Neuronal stem cell (in vitro differentiated cells): ENCODE results near the gene HOXA3.

Experiments used
- DNase-seq: peaks from one replicate; pipeline ENCODE4 v3.0.0-alpha.2; 2013; ENCODE audit warnings: low spot score
- H2AFZ ChIP-seq: one replicate; pipeline ENCODE4 v1.6.1; 2013; ENCODE audit warnings: mild to moderate bottlenecking, low read length, inconsistent platforms
- H2AK5ac ChIP-seq: 2 replicates; pipeline ENCODE4 v1.6.1; 2013; ENCODE audit warnings: low read depth, mild to moderate bottlenecking, inconsistent platforms, low read length, moderate library complexity, mixed read lengths
- H2BK120ac ChIP-seq: 2 replicates; pipeline ENCODE4 v1.6.1; 2013; ENCODE audit warnings: low read depth, mild to moderate bottlenecking, inconsistent platforms, low read length, moderate library complexity, mixed read lengths
- H2BK12ac ChIP-seq: one replicate; pipeline ENCODE4 v1.6.1; 2013; ENCODE audit warnings: low read length, inconsistent platforms
- H2BK15ac ChIP-seq: 2 replicates; pipeline ENCODE4 v1.6.1; 2013; ENCODE audit warnings: mild to moderate bottlenecking, low read length, inconsistent platforms, mixed read lengths
- H2BK5ac ChIP-seq: one replicate; pipeline ENCODE4 v1.6.1; 2013; ENCODE audit warnings: inconsistent platforms, mild to moderate bottlenecking, low read length, moderate library complexity
- H3K14ac ChIP-seq: one replicate; pipeline ENCODE4 v1.6.1; 2013; ENCODE audit warnings: low read length, inconsistent platforms
- H3K18ac ChIP-seq: 2 replicates; pipeline ENCODE4 v1.6.1; 2013; ENCODE audit warnings: low read length, inconsistent platforms
- H3K23ac ChIP-seq: 2 replicates; pipeline ENCODE4 v1.6.1; 2013; ENCODE audit warnings: low read depth, mild to moderate bottlenecking, mixed read lengths, low read length, inconsistent platforms; ENCODE audit not compliant: poor library complexity
- H3K27ac ChIP-seq: replicated peaks from 3 replicates; pipeline ENCODE4 v1.5.1; 2013; ENCODE audit warnings: low read length, inconsistent platforms
- H3K27me3 ChIP-seq, 3 experiments: 2 replicates each; pipeline ENCODE4 v1.6.1; 2013; ENCODE audit warnings: low read length in 3 of 3, mild to moderate bottlenecking in 2 of 3, inconsistent platforms in 1 of 3, low read depth in 1 of 3, mixed read lengths in 1 of 3, moderate library complexity in 1 of 3; ENCODE audit not compliant: control insufficient read depth in 3 of 3, insufficient read depth in 3 of 3
- H3K36me3 ChIP-seq, 2 donors: replicated peaks in 1 of 2; 2 replicates each; pipeline ENCODE4 v1.6.1; 2013; ENCODE audit warnings: low read length in 2 of 2; ENCODE audit not compliant: control insufficient read depth in 2 of 2, insufficient read depth in 2 of 2
- H3K4ac ChIP-seq: 2 replicates; pipeline ENCODE4 v1.6.1; 2013; ENCODE audit warnings: inconsistent platforms, mild to moderate bottlenecking, low read length, moderate library complexity
- H3K4me1 ChIP-seq, 2 donors: 1 replicate in 1 of 2; 2 replicates in 1 of 2; pipeline ENCODE4 v1.6.1; 2013; ENCODE audit warnings: low read length in 2 of 2, low read depth in 1 of 2; ENCODE audit not compliant: control insufficient read depth in 2 of 2, insufficient read depth in 1 of 2
- H3K4me2 ChIP-seq: one replicate; pipeline ENCODE4 v1.6.1; 2013; ENCODE audit warnings: mild to moderate bottlenecking, low read length, inconsistent platforms; ENCODE audit not compliant: insufficient read depth, poor library complexity, severe bottlenecking
- H3K4me3 ChIP-seq, 2 donors: 2 replicates each; pipeline ENCODE4 v1.5.1; 2013; ENCODE audit warnings: low read length in 2 of 2, mild to moderate bottlenecking in 2 of 2, inconsistent platforms in 1 of 2, moderate library complexity in 1 of 2
- H3K79me1 ChIP-seq: one replicate; pipeline ENCODE4 v1.6.1; 2013; ENCODE audit warnings: low read depth, mild to moderate bottlenecking, inconsistent platforms, low read length, moderate library complexity
- H3K9ac ChIP-seq: one replicate; pipeline ENCODE4 v1.6.1; 2013; ENCODE audit warnings: mild to moderate bottlenecking, low read depth, low read length, inconsistent platforms; ENCODE audit not compliant: poor library complexity
- H3K9me3 ChIP-seq, 2 donors: replicated peaks in 1 of 2; 2 replicates each; pipeline versions ENCODE3 to v1.6.1; 2013; ENCODE audit warnings: low read length in 2 of 2, mild to moderate bottlenecking in 2 of 2, inconsistent platforms in 1 of 2, low read depth in 1 of 2, mixed read lengths in 1 of 2, moderate library complexity in 1 of 2; ENCODE audit not compliant: control insufficient read depth in 2 of 2, insufficient read depth in 1 of 2
- H4K8ac ChIP-seq: one replicate; pipeline ENCODE4 v1.6.1; 2013; ENCODE audit warnings: low read depth, mild to moderate bottlenecking, inconsistent platforms, low read length, moderate library complexity
- H4K91ac ChIP-seq: one replicate; pipeline ENCODE4 v1.6.1; 2013; ENCODE audit warnings: low read length, low read depth, mild to moderate bottlenecking, inconsistent platforms; ENCODE audit not compliant: poor library complexity
- WGBS, 2 donors: extraction: QIAGEN DNeasy Blood & Tissue Kit; methylation state at CpG; one replicate each; pipeline ENCODE4 v1.1.7; 2013; ENCODE audit warnings: missing lambda C conversion rate in 2 of 2, mixed read lengths in 1 of 2; ENCODE audit not compliant: insufficient read length in 2 of 2, insufficient replicate concordance in 1 of 2; ENCODE audit errors: extremely low coverage in 2 of 2; 5-methylcytosine and 5-hydroxymethylcytosine counted together

The HOXA3 gene

DNA sequence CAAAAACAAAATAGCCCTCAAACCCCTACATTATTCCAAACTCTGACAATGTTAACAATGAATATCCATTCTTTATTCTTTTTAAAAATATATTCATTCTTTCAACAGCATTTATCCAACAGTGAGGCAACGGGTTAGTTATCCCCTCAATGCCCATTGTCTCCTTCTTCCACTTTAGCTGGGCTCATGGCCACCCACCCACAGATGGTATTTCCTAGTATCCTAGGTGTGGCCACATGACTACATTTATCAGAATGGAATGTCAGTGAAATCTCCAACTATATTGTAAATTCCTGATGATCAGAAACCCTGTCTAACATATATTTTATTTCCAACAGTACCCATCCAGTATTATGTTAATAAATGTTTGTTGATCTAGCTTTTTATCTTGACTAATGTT is 70.2 kb downstream of the HOXA3 start:
- WGBS, 2 donors, result no CpG with 5 or more reads among the region's 1 CpG
- H3K4me2 ChIP-seq, result no peak overlapping the region
- DNase-seq, result no peak
- no peak overlapping the region for H2AK5ac ChIP-seq
- H3K4ac ChIP-seq, result no peak overlapping the region
- H3K18ac ChIP-seq, result no peak overlapping the region
- no peaks in the 10 kb centered on the region for H3K79me1 ChIP-seq
- H2BK12ac ChIP-seq, result no peak overlapping the region
- H3K9ac ChIP-seq, result no peak overlapping the region
- H3K4me3 ChIP-seq, result no peak overlapping the region
- no peak overlapping the region for H4K8ac ChIP-seq
- no peak overlapping the region for H3K14ac ChIP-seq
- no peak overlapping the region for H2BK15ac ChIP-seq
- H3K36me3 ChIP-seq, result no peaks in the 10 kb centered on the region
- no peak overlapping the region for H3K23ac ChIP-seq
- no peak overlapping the region for H2BK120ac ChIP-seq
- no peaks in the 10 kb centered on the region for H3K27me3 ChIP-seq
- H3K9me3 ChIP-seq, result no peaks in the 10 kb centered on the region
- no peak overlapping the region for H2AFZ ChIP-seq
- peaks cover 0 to 2% of the 10 kb centered on the region in 2 donors for H3K4me1 ChIP-seq
- H4K91ac ChIP-seq, result no peak overlapping the region
- no peak overlapping the region for H2BK5ac ChIP-seq
- no peak overlapping the region for H3K27ac ChIP-seq

DNA sequence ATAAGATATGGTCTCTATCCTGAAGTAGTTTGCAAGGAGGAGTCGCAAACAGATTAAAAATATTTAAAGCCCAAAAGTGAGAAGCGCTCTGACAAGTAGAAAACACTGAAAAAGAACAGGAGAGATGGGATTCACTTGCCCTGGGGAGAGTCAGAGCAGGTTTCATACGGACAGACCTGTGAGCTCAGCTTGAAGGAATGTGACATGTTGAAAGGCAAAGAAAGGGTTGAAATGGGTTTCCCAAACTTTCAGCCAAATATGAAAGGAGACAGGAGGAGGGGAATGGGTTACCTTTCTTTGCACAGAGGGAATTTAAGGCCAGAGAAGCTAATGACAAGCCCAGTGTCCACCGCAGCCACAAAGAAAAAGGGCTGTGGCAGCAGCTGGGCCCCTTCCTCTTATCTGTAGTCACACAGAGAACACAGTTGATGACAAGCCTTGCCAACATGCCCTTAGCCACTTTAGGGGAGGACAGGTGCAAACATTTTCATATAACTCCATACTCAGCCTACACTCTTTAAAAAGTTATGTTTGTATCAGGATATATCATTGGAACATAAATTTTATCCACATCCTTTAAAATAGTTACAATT is 71.4 kb downstream of the HOXA3 start:
- peaks cover 0 to 2% of the 10 kb centered on the region in 2 donors for H3K4me1 ChIP-seq
- H2BK15ac ChIP-seq, result no peak overlapping the region
- no peak overlapping the region for H4K8ac ChIP-seq
- H3K23ac ChIP-seq, result no peak overlapping the region
- H3K79me1 ChIP-seq, result no peaks in the 10 kb centered on the region
- H3K27ac ChIP-seq, result no peak overlapping the region
- H2AFZ ChIP-seq, result no peak overlapping the region
- H4K91ac ChIP-seq, result no peak overlapping the region
- H3K4ac ChIP-seq, result no peak overlapping the region
- H3K4me2 ChIP-seq, result no peak overlapping the region
- H3K9ac ChIP-seq, result no peak overlapping the region
- no peak overlapping the region for H2BK12ac ChIP-seq
- H2BK5ac ChIP-seq, result no peak overlapping the region
- no peak overlapping the region for H2AK5ac ChIP-seq
- no CpG with 5 or more reads among the region's 4 CpGs for WGBS, 2 donors
- H3K14ac ChIP-seq, result no peak overlapping the region
- H3K36me3 ChIP-seq, result no peaks in the 10 kb centered on the region
- H3K4me3 ChIP-seq, result no peak overlapping the region
- no peak overlapping the region for H3K18ac ChIP-seq
- H2BK120ac ChIP-seq, result no peak overlapping the region
- no peaks in the 10 kb centered on the region for H3K9me3 ChIP-seq
- DNase-seq, result no peak
- no peaks in the 10 kb centered on the region for H3K27me3 ChIP-seq

DNA sequence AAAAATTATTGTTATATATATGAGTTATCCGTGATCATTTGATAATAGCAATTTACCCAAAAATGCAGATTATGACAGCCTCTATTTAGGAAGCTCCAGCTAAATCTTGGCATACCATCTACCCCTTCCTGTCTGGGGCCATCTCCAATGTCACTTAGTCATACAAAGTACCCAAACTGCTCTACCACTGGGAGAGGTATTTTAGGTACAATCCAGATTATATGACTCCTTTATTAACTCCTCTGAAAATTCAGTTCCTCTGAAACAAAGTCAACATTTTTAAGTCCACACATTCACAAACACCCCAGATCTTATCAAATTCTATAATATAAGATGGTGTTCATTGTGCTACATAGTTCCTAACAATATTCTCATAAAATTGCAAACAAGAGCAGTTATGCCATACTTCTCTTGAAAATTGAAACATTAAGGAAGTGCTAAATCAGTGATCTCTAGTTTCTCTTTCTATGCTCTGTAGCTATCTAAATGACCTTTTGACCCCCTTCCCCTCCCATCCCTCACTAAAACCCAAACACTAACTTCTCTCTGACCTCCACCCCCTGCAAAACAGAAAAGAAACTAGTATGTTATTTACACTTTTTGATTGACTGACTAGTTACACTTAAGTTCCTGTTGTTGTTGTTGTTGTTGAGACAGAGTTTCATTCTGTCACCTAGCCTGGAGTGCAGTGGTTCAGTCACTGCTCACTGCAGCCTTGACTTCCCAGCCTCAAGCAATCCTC is 73.0 kb downstream of the HOXA3 start:
- H3K27me3 ChIP-seq, result no peaks in the 10 kb centered on the region
- WGBS, 2 donors, result no CpG with 5 or more reads among the region's 1 CpG
- no peak overlapping the region for H3K14ac ChIP-seq

DNA sequence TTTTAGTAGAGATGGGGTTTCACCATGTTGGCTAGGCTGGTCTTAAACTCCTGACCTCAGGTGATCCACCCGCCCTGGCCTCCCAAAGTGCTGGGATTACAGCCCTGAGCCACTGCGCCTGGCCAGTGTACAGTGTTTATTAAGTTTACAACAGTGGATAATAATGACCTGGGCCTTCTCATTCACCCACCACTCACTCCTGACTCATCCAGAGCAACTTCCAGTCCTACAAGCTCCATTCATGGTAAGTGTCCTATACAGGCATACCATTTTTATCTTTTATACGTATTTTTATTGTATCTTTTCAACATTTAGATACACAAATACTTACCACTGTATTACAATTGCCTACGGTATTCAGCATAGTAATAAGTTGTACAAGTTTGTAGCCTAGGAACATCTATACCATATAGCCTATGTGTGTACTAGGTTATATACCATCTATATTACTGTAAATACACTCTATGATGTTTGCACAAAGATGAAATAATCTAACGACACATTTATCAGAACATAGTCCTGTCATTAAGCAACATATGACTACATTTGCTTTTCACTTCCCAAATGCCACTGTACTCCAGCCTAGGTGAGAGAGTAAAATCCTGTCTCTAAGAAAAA is 73.7 kb downstream of the HOXA3 start:
- Histone ChIP-seq H3K4me1 (peaks cover 0 to 2% of the 10 kb centered on the region in 2 donors), H3K4me2 (no peak overlapping the region), H3K9ac (no peak overlapping the region), H3K27me3 (no peaks in the 10 kb centered on the region), H3K4me3 (no peak overlapping the region), H4K8ac (no peak overlapping the region), H2AK5ac (no peak overlapping the region), H2BK120ac (no peak overlapping the region), H3K18ac (no peak overlapping the region), H2BK15ac (no peak overlapping the region), H4K91ac (no peak overlapping the region), H3K79me1 (no peaks in the 10 kb centered on the region), H3K36me3 (no peaks in the 10 kb centered on the region), H2BK5ac (no peak overlapping the region), H2BK12ac (no peak overlapping the region), H3K23ac (no peak overlapping the region), H3K4ac (no peak overlapping the region), H3K9me3 (no peaks in the 10 kb centered on the region), H3K14ac (no peak overlapping the region), H3K27ac (no peak overlapping the region), H2AFZ (no peak overlapping the region)
- no CpG with 5 or more reads among the region's 5 CpGs for WGBS, 2 donors
- DNase-seq, result no peak

More for the DNA sequence above, 73.0 kb downstream of the HOXA3 start:
- H2BK15ac ChIP-seq, result no peak overlapping the region
- H3K4ac ChIP-seq, result no peak overlapping the region
- H3K79me1 ChIP-seq, result no peaks in the 10 kb centered on the region
- no peak overlapping the region for H3K9ac ChIP-seq
- H3K4me2 ChIP-seq, result no peak overlapping the region
- H2BK12ac ChIP-seq, result no peak overlapping the region
- H2BK5ac ChIP-seq, result no peak overlapping the region
- no peaks in the 10 kb centered on the region for H3K36me3 ChIP-seq
- H2BK120ac ChIP-seq, result no peak overlapping the region
- H3K4me3 ChIP-seq, result no peak overlapping the region
- no peak overlapping the region for H2AFZ ChIP-seq
- H3K23ac ChIP-seq, result no peak overlapping the region
- H3K4me1 ChIP-seq, result peaks cover 0 to 2% of the 10 kb centered on the region in 2 donors
- H2AK5ac ChIP-seq, result no peak overlapping the region
- no peaks in the 10 kb centered on the region for H3K9me3 ChIP-seq
- H4K91ac ChIP-seq, result no peak overlapping the region
- DNase-seq, result no peak
- no peak overlapping the region for H3K18ac ChIP-seq
- H4K8ac ChIP-seq, result no peak overlapping the region
- no peak overlapping the region for H3K27ac ChIP-seq
